ENCODE measurements around the gene SNX8.

Gene SNX8

DNA sequence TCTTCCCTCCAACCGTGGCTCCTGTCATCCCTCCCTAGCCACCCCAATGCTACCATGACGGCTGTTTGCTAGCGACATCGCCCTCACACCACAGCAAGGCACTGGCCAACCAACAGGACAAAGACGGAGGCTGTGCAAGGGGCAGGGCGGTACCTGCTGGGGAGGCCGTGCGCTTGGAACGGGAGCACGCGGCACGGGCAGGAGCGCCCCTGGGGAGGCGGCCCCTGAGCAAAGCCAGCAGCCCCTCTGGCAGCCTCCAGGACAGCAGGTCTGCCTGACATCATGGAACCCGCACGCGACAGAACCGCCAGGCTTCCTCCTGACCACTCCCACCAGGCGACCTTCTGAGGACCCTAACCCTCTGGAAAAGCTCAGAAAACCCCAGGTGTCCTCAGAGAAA lies 94.2 kb downstream of the SNX8 start:
- no peak overlapping the region for H3K4me3 ChIP-seq (ENCODE audit: low read depth, low read length)
- TF ChIP-seq, protein P1, sequence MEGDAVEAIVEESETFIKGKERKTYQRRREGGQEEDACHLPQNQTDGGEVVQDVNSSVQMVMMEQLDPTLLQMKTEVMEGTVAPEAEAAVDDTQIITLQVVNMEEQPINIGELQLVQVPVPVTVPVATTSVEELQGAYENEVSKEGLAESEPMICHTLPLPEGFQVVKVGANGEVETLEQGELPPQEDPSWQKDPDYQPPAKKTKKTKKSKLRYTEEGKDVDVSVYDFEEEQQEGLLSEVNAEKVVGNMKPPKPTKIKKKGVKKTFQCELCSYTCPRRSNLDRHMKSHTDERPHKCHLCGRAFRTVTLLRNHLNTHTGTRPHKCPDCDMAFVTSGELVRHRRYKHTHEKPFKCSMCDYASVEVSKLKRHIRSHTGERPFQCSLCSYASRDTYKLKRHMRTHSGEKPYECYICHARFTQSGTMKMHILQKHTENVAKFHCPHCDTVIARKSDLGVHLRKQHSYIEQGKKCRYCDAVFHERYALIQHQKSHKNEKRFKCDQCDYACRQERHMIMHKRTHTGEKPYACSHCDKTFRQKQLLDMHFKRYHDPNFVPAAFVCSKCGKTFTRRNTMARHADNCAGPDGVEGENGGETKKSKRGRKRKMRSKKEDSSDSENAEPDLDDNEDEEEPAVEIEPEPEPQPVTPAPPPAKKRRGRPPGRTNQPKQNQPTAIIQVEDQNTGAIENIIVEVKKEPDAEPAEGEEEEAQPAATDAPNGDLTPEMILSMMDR (IDR thresholded peaks at IDR 0.05; ENCODE audit: borderline replicate concordance, insufficient read depth, low read depth, low read length): no peak

DNA sequence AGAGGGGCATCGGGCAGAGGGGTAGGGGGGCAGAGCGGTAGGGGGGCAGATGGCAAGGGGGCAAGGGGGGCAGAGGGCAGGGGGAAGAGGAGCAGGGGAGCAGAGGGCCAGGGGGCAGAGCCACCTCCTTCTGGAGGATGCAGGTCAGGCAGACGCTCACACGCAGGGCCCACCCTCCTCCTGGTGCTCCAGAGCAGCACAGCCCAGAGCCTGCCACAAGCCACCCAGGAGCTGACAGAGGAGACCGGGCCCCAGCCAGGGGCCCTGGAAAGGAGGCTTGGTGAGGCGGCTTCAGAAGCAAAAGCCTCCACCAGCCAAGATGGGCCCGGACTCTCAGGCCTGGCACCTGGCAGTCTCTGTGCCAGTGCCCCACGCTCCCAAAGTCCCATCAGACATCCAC lies 94.6 kb downstream of the SNX8 start:
- TF ChIP-seq, protein P1 (IDR thresholded peaks at IDR 0.05; ENCODE audit: borderline replicate concordance, insufficient read depth, low read depth, low read length): no peak
- no peak overlapping the region for H3K4me3 ChIP-seq (ENCODE audit: low read depth, low read length)

DNA sequence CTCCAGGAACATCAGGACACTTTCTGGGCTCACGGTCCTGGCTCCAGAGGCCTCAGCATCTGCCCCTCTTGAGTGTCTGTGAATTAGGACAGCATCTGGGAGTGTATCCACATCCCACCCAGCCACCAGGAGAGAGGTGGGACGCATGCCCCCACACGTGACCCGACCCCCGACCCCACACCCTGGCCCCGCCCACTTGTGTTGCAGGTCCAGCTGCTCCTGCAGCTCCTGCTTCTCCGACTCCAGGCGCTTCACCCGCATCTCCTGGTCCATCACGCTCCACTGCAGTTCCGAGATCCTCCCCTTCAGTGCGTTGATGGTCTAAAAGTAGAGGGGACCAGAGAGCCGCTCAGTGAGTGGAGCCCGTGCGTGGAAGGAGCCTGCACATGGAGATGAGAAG lies 95.1 kb downstream of the SNX8 start:
- TF ChIP-seq, protein P1 (IDR thresholded peaks at IDR 0.05; ENCODE audit: borderline replicate concordance, insufficient read depth, low read depth, low read length): no peak
- H3K4me3 ChIP-seq (ENCODE audit: low read depth, low read length): no peak overlapping the region

DNA sequence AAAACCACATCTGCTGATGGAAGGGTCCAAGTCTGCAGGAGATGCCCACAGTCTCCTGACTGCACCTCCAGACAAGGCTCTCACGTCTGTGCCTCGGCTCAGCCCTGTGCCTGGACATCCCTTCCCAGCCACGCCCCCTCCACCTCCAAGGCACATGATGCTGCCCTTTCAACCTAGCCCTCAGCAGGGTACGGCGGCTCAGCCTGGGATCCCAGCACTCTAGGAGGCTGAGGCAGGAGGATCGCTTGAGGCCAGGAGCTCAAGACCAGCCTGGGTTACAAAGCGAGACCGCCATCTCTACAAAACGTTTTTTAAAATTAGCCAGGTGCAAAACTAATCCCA lies 95.8 kb downstream of the SNX8 start:
- TF ChIP-seq, protein P1 (IDR thresholded peaks at IDR 0.05; ENCODE audit: borderline replicate concordance, insufficient read depth, low read depth, low read length): no peak
- H3K4me3 ChIP-seq (ENCODE audit: low read depth, low read length): no peak overlapping the region

DNA sequence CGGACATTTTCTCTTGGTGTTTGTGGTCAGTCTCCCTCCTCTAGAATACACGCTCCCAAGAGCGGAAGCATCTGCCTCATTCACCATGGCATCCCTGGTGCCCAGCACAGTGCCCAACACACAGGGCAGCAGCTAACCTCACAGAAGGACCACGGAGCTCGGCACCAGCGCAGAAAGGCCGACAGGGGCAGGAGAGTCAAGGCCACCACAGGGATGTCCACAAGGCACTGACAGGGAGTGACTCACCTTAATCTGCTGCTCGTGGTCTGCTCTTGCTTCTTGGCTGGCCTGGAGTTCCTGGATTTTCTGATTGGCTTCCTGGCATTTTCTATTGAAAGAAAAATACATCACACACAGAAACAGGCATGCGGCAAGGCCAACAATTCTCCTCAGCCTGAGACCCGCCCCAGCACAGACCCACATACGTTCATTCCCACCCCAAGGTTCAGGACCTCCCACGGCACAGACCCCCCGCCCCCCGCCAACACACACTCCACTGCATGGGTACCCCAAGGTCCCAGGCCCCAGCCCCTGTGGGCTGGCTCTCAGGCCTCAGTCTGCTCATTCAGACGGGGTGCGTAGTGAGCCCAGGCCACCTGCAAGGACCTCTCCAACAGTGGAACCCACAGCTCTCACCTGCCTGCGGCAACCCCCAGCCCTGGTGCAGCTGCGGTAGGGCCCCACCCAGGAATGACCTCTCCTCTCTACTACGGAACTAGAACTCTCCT lies 96.4 kb downstream of the SNX8 start:
- H3K4me3 ChIP-seq (ENCODE audit: low read depth, low read length): no peak overlapping the region
- TF ChIP-seq, protein P1 (IDR thresholded peaks at IDR 0.05; ENCODE audit: borderline replicate concordance, insufficient read depth, low read depth, low read length): no peak

DNA sequence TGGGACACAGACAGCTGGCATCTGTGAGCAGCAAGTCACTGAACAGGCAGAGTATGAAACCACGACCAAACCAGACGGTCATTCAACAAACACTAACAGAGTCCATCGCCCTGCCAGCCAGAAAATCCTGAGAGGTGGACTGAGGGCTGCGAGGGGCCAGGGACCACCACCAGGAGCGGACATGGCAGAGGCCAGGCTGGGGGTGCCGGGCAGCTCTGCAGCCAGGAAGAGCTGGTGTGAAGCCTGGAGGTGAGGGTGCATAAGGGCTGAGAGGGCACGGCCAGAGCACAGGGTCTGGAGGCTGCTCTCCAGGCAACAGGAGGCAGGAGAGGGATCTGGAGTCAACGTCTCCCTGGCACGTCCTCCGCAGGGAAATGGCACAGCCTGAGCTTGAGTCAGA lies 97.0 kb downstream of the SNX8 start:
- TF ChIP-seq, protein P1 (IDR thresholded peaks at IDR 0.05; ENCODE audit: borderline replicate concordance, insufficient read depth, low read depth, low read length): no peak
- H3K4me3 ChIP-seq (ENCODE audit: low read depth, low read length): no peak overlapping the region

DNA sequence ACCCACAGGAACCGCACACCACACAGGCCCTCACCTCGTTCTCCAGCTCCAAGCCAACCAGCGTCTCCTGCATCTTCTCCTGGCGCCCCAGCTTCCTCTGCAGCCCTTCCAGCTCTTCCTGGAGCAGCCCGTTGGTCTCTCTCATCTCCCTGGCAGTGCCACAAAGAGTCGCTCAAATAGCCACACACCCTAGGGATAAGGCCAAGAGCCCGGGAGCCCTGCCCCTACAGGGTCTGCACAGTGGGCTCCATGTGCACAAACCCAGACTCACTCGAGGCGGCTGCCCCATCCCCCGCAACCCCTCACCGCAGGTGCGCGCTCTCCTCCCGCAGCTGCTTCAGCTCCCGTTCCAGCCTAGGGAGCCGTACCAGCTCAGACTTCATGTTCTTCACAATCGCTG lies 98.4 kb downstream of the SNX8 start:
- no peak overlapping the region for H3K4me3 ChIP-seq (ENCODE audit: low read depth, low read length)
- TF ChIP-seq, protein P1 (IDR thresholded peaks at IDR 0.05; ENCODE audit: borderline replicate concordance, insufficient read depth, low read depth, low read length): no peak

Measured in GM12875 (cell line).